GM18909 (cell line): Measurements from ENCODE around the gene ADAM15.
A peak's percentile ranks its signal among the peaks of the same experiment; 100 is the strongest.

Source experiments
- ATAC-seq: cut with Tn5 transposase; IDR thresholded peaks from one replicate; pipeline ENCODE4 v1.9.1; 2021; ENCODE audit warnings: mild to moderate bottlenecking; ENCODE audit not compliant: unreplicated experiment, poor library complexity

ADAM15 gene

GRCh38 chr1:155083865-155084721 is 33.0 kb downstream of the ADAM15 start:
- peak; percentile 1 for ATAC-seq

GRCh38 chr1:155084722-155085503 is 33.8 kb downstream of the ADAM15 start:
- ATAC-seq: peak; percentile 78

- ATAC-seq: no peak
Observed at GRCh38 chr1:155085504-155086127, 34.5 kb downstream of the ADAM15 start.

GRCh38 chr1:155086128-155086741 is 35.1 kb downstream of the ADAM15 start:
- ATAC-seq: no peak

DNA sequence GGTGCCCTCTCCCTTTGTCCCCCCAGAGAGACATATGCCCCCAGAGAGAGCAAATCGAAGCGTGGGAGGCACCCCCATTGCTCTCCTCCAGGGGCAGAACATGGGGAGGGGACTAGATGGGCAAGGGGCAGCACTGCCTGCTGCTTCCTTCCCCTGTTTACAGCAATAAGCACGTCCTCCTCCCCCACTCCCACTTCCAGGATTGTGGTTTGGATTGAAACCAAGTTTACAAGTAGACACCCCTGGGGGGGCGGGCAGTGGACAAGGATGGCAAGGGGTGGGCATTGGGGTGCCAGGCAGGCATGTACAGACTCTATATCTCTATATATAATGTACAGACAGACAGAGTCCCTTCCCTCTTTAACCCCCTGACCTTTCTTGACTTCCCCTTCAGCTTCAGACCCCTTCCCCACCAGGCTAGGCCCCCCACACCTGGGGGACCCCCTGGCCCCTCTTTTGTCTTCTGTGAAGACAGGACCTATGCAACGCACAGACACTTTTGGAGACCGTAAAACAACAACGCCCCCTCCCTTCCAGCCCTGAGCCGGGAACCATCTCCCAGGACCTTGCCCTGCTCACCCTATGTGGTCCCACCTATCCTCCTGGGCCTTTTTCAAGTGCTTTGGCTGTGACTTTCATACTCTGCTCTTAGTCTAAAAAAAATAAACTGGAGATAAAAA is 35.9 kb downstream of the ADAM15 start:
- no peak for ATAC-seq

- ATAC-seq: no peak
Observed at GRCh38 chr1:155091071-155092051, 40.2 kb downstream of the ADAM15 start.

DNA sequence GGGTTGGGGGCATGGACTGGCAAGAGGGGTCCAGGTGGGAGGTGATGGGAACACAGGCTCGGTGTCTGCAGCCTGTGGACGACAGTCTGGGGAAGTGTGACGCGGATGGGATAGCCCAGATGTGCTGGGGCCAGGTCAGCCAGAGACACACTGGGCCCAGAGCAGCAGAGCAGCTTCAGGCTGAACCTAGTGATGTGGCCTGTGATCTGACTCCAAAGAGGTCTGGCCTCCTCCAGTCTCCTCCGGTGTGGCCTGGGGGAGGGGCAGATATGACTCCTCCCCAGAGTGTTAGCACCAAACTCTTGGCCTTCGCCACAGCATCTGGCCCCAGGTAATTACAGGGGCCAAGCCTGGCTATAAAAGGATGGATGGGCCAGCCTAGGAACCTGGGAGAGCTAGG is 41.0 kb downstream of the ADAM15 start:
- ATAC-seq: no peak

DNA sequence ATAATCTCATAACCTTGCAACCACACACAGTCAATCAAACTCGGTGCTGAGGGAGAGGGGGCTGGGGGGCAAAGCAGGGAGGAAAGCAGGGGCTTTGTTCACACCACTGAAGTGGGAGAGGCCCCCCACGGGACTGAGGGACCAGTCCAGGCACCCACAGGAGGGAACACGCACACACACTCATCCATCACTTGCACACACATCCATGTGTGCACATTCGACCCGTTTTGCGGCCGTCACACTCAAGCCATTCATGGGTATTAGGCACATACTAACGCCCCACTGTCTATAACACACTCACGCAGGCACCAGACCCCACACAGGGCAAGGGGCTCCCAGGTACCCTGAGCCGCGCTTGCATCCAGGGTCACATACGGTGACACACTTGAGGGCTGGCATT is 41.5 kb downstream of the ADAM15 start:
- no peak for ATAC-seq

DNA sequence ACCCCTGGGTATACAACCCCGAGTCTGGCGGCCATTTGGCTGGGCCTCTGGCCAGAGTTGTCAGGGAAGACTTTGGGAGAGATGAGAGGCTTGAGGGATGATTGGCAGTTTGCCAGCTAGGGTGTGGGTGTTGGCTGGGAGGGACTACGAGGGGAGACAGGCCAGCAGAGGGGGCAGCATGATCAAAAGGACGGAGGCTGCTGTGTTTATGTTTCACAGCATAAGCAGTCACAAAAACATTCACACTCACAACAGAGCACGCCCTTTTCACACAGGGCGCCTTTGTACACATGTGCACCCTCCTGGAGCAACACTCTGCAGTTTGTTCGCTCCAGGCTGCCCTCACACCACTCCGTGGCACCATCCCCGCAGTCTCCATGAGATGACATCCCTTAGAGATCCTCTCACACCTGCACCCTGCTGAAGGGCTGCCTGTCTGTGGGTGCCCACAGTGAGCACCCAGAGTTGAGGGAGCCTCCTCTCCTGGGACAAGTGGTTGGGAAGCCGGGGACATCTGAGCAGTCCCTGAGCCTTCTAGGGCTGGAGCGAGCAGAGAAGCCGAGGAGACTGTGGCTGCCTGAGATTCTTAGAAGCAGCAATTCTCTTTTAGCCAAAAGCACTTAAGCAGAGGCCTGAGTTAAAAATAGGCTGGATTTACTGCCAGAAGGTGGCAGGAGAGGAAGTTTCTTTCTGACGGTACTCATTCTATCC is 43.0 kb downstream of the ADAM15 start:
- ATAC-seq: no peak

DNA sequence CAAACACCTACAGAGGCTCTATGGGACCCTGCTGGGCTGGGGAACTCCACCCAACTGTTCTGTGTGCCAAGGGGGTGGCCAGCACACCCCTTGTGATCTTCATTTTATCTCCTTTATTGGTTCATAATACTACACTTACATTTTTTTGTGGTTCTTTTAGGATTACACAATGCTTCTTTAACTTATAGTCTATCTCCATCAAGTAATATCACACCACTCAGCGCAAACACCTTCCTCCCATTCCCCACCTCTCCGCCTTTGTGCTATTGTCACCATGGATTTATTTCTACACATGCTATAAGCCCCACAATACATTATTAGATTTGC is 43.5 kb downstream of the ADAM15 start:
- no peak for ATAC-seq

DNA sequence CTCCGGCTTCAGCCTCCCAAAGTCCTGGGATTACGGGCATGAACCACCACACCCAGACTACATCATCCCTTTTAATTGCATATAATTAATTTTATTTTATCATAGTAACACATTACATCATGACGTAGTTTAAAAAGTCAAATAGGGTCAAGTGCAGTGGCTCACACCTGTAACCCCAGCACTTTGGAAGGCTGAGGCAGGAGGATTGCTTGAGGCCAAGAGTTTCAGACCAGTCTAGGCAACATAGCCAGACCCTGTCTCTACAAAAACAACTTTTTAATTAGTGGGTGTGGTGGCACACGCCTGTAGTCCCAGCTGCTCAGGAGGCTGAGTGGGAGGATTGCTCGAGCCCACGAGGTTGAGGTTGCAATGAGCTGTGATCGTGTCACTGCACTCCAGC is 48.2 kb downstream of the ADAM15 start:
- ATAC-seq: no peak

DNA sequence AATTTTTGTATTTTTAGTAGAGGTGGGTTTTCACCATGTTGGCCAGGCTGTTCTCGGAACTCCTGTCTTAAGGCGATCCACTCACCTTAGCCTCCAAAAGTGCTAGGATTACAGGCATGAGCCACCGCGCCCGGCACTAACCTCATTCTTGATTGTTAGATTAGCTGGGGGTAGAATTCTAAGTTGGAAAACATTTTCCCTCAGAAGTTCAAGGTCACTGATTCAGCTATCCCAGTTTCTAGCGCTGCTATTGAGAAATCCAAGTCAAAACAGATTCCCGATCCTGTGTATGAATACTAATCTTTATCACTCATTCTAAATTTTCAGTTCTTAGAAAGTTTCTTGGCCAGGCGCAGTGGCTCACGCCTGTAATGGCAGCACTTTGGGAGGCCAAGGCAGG is 52.2 kb downstream of the ADAM15 start:
- ATAC-seq: no peak

DNA sequence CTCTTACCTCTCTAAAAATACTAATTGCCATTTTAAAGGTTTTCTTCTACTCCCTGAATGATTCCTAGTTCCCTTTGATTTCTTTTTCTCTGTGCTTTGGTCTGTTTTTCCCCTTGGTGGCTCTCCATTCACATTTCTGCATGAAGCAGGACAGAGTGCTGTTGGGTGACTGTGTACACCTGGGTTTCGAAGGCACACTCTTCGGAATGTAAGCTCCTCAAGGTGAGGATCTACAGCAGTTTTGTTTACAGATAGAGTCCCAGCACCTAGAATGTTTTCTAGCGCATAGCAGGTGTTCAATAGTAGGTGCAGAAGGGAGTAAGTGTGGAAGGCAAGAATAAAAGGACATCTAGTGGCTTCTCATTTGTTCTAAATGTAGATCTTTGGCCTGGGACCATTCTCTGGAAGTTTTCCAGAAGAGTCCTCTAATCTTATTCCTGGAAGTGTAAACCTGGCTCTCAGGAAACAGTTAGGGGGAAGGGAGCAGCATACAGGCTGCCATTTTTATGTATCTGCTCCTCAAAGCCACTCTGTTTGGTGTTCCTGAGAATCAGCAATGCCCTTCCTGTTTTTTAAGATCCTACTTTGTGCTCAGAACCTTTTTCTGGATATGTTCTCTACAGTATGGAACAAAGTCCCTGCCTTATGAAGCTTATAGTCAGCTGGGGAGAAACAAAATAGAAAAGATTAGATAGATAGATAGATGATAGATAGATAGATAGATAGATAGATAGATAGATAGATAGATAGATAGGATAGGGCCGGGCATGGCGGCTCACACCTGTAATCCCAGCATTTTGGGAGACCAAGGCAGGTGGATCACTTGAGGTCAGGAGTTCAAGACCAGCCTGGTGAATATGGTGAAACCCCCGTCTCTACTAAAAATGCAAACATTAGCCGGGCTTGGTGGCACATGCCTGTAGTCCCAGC is 53.8 kb downstream of the ADAM15 start:
- ATAC-seq: no peak

GRCh38 chr1:155105604-155106011 is 54.5 kb downstream of the ADAM15 start:
- ATAC-seq: no peak

GRCh38 chr1:155106862-155107261 is 55.7 kb downstream of the ADAM15 start:
- no peak for ATAC-seq

DNA sequence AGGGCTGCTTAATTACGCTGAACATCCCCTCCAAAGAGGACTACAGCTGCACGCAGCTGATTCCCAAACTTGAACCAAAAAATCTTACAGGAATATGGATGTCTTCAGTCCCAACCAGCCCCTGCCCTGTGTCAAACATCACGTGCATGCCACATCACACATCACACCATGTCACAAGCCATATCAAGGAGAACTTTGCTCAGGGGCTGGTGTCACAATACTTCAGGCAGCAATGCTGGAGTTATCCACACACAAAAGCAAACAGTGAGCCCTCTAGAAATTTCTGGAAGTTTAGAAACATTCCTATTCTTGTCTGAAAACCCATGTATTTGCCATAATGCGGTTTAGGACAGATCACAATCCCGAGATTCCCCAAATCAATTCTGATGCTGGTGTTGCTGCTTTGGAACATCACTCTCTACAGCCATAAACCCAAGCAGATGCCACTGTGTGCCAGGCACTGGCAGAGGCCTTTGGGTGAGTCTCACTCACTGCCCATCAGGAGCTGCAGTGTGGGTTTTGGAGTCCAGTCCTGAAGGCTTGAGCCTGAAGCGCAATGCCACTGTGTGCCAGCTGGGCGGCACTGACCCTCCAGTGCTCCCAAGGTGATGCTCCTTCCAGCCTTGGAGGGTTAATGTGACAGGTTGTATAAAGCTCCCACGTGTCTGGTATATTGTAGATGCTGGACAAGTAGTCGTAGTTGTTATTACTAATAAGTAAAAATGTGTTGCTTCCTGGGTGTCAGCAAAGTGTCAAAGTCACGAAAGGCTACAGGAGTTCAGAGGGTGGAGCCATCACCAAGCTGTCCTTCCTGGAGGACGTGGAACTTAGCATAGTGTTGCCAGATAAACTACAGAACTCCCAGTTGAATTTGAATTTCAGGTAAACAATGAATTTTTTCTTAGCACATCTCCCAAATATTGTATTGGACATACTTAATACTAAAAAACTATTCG is 56.5 kb downstream of the ADAM15 start:
- no peak for ATAC-seq
